HL-60 (cell line): ENCODE data around the gene ABLIM1.

ENCODE experiments used
- DNase-seq, 2 experiments: peaks; one replicate each; pipeline ENCODE4 v3.0.0-alpha.2; 2010 to 2020; ENCODE audit warnings: low read depth in 1 of 2, low spot score in 1 of 2
- H3K27ac ChIP-seq: fragments of 250-450 bp; sonication (Bioruptor Pico); replicated peaks from 2 replicates; pipeline ENCODE4 v1.5.1; 2020; ENCODE audit warnings: mild to moderate bottlenecking, moderate library complexity
- H3K27me3 ChIP-seq: fragments of 250-450 bp; sonication (Bioruptor Pico); 2 replicates; pipeline ENCODE4 v1.5.1; 2021; ENCODE audit warnings: mild to moderate bottlenecking, moderate library complexity; ENCODE audit not compliant: insufficient read depth, poor library complexity, severe bottlenecking
- H3K4me3 ChIP-seq: replicated peaks from 2 replicates; pipeline ENCODE4 v1.5.1; 2011; ENCODE audit warnings: mild to moderate bottlenecking, control low read depth, low read length; ENCODE audit not compliant: insufficient read depth
- CTCF ChIP-seq: IDR thresholded peaks from one replicate; pipeline ENCODE4 v1.5.1; 2011; ENCODE audit warnings: low read length, control low read depth, inconsistent platforms; ENCODE audit not compliant: insufficient read depth
- GABPA ChIP-seq: IDR thresholded peaks from 2 replicates; pipeline ENCODE4 v1.6.1; 2012; ENCODE audit warnings: low read depth
- POLR2AphosphoS5 ChIP-seq: IDR thresholded peaks from 2 replicates; pipeline ENCODE4 v1.6.1; 2012; ENCODE audit warnings: low read depth
- REST ChIP-seq: IDR thresholded peaks from 2 replicates; pipeline ENCODE4 v1.6.1; 2012; ENCODE audit warnings: low read depth; ENCODE audit not compliant: insufficient replicate concordance
- SPI1 ChIP-seq: IDR thresholded peaks from 2 replicates; pipeline ENCODE4 v1.6.1; 2012; ENCODE audit warnings: low read depth, mild to moderate bottlenecking, borderline replicate concordance

ABLIM1 gene

DNA sequence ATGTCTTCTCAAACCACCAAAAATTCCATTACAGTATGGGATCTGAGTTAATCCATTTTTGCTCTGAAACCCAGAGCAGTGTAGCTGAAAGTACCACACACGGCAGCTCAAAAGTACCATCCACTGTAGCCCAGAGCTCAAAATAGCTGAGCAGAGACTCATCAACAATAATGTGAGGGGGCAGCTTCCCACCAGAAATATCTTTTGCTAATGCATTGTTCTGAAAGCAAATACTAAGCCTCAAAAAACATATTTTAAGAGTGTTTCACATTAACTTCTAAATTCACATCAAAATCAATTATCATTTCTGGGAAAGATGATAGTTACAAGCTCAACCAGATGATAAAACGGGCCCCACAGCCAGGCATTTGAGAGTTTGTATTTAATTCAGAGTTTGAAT lies 73.7 kb downstream of the ABLIM1 start:
- no peak for TF ChIP-seq POLR2AphosphoS5
- TF ChIP-seq CTCF, result no peak
- no peak for TF ChIP-seq REST
- TF ChIP-seq SPI1, result no peak
- TF ChIP-seq GABPA, result no peak
- Histone ChIP-seq H3K27ac (no peak overlapping the region), H3K27me3 (peaks cover 2% of the 10 kb centered on the region), H3K4me3 (no peak overlapping the region)
- DNase-seq, result no peak

DNA sequence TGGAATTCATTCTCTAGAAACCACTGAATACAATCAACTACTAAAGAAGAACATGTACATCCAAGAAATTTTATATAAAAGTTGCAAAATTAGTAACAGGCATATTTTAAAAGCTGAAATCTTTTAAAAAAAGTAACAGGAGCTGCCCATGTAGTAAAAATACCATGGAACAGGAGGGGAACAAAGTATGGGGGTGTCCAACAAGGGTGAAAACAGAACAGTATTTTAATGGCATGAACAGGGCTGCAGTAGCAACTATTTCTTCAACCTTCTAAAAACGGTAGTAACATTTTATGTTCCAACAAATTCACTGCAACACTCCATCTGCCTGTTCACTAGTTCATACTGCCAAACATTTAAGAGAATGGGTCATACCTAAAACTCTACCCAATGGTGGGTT lies 77.0 kb downstream of the ABLIM1 start:
- H3K27me3 ChIP-seq, result peaks cover 3% of the 10 kb centered on the region
- DNase-seq, result no peak
- TF ChIP-seq REST (no peak), GABPA (no peak), SPI1 (no peak), POLR2AphosphoS5 (no peak), CTCF (no peak)
- H3K27ac ChIP-seq, result no peak overlapping the region
- H3K4me3 ChIP-seq, result no peak overlapping the region

GRCh38 chr10:114577133-114577532 lies 80.9 kb downstream of the ABLIM1 start:
- no peak for TF ChIP-seq GABPA
- TF ChIP-seq CTCF, result no peak
- TF ChIP-seq SPI1, result no peak
- no peak for TF ChIP-seq REST
- no peak for TF ChIP-seq POLR2AphosphoS5
- Histone ChIP-seq H3K27me3 (peaks cover 3% of the 10 kb centered on the region), H3K27ac (no peak overlapping the region), H3K4me3 (no peak overlapping the region)
- DNase-seq, result no peak
